HL-60 (cell line): ENCODE results near the gene BCL6.

Experiments used
- DNase-seq, 2 experiments: peaks; one replicate each; pipeline ENCODE4 v3.0.0-alpha.2; 2010 to 2020; ENCODE audit warnings: low read depth in 1 of 2, low spot score in 1 of 2
- H3K27ac ChIP-seq: fragments of 250-450 bp; sonication (Bioruptor Pico); replicated peaks from 2 replicates; pipeline ENCODE4 v1.5.1; 2020; ENCODE audit warnings: mild to moderate bottlenecking, moderate library complexity
- H3K27me3 ChIP-seq: fragments of 250-450 bp; sonication (Bioruptor Pico); 2 replicates; pipeline ENCODE4 v1.5.1; 2021; ENCODE audit warnings: mild to moderate bottlenecking, moderate library complexity; ENCODE audit not compliant: insufficient read depth, poor library complexity, severe bottlenecking
- H3K4me3 ChIP-seq: replicated peaks from 2 replicates; pipeline ENCODE4 v1.5.1; 2011; ENCODE audit warnings: mild to moderate bottlenecking, control low read depth, low read length; ENCODE audit not compliant: insufficient read depth
- GABPA ChIP-seq: IDR thresholded peaks from 2 replicates; pipeline ENCODE4 v1.6.1; 2012; ENCODE audit warnings: low read depth
- POLR2AphosphoS5 ChIP-seq: IDR thresholded peaks from 2 replicates; pipeline ENCODE4 v1.6.1; 2012; ENCODE audit warnings: low read depth
- SPI1 ChIP-seq: IDR thresholded peaks from 2 replicates; pipeline ENCODE4 v1.6.1; 2012; ENCODE audit warnings: low read depth, mild to moderate bottlenecking, borderline replicate concordance
- TF ChIP-seq, protein P1 (sequence below): IDR thresholded peaks from 2 replicates; pipeline ENCODE4 v1.6.1; 2012; ENCODE audit warnings: low read depth; ENCODE audit not compliant: insufficient replicate concordance
- TF ChIP-seq, protein P2 (sequence below): IDR thresholded peaks from one replicate; pipeline ENCODE4 v1.5.1; 2011; ENCODE audit warnings: low read length, control low read depth, inconsistent platforms; ENCODE audit not compliant: insufficient read depth

The BCL6 gene

DNA sequence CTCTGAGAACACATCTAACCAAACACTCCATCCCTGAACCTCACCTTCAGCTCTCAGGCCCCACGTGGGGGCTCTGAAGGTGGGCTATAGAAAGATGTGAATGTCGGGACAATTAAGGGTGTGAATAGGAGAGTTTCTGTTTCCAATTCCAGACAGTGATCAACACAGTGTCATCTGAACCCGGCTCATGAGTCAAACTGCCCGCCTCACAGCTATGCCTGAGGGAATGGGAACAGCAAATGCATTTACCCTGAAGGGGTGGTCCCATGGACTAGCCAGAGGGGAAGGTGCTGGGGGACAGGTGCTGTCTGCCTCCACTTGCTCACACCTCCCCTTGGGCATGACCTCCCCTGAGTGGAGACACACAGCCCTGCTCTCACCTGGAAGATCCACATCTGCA, 49.2 kb downstream of the BCL6 start:
- H3K4me3 ChIP-seq: no peak overlapping the region
- no peak overlapping the region for H3K27ac ChIP-seq
- TF ChIP-seq SPI1: no peak
- TF ChIP-seq GABPA: no peak
- TF ChIP-seq, protein P1, sequence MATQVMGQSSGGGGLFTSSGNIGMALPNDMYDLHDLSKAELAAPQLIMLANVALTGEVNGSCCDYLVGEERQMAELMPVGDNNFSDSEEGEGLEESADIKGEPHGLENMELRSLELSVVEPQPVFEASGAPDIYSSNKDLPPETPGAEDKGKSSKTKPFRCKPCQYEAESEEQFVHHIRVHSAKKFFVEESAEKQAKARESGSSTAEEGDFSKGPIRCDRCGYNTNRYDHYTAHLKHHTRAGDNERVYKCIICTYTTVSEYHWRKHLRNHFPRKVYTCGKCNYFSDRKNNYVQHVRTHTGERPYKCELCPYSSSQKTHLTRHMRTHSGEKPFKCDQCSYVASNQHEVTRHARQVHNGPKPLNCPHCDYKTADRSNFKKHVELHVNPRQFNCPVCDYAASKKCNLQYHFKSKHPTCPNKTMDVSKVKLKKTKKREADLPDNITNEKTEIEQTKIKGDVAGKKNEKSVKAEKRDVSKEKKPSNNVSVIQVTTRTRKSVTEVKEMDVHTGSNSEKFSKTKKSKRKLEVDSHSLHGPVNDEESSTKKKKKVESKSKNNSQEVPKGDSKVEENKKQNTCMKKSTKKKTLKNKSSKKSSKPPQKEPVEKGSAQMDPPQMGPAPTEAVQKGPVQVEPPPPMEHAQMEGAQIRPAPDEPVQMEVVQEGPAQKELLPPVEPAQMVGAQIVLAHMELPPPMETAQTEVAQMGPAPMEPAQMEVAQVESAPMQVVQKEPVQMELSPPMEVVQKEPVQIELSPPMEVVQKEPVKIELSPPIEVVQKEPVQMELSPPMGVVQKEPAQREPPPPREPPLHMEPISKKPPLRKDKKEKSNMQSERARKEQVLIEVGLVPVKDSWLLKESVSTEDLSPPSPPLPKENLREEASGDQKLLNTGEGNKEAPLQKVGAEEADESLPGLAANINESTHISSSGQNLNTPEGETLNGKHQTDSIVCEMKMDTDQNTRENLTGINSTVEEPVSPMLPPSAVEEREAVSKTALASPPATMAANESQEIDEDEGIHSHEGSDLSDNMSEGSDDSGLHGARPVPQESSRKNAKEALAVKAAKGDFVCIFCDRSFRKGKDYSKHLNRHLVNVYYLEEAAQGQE: no peak
- no peak for TF ChIP-seq POLR2AphosphoS5
- TF ChIP-seq, protein P2, sequence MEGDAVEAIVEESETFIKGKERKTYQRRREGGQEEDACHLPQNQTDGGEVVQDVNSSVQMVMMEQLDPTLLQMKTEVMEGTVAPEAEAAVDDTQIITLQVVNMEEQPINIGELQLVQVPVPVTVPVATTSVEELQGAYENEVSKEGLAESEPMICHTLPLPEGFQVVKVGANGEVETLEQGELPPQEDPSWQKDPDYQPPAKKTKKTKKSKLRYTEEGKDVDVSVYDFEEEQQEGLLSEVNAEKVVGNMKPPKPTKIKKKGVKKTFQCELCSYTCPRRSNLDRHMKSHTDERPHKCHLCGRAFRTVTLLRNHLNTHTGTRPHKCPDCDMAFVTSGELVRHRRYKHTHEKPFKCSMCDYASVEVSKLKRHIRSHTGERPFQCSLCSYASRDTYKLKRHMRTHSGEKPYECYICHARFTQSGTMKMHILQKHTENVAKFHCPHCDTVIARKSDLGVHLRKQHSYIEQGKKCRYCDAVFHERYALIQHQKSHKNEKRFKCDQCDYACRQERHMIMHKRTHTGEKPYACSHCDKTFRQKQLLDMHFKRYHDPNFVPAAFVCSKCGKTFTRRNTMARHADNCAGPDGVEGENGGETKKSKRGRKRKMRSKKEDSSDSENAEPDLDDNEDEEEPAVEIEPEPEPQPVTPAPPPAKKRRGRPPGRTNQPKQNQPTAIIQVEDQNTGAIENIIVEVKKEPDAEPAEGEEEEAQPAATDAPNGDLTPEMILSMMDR: no peak
- no peak for DNase-seq
- H3K27me3 ChIP-seq: no peaks in the 10 kb centered on the region

DNA sequence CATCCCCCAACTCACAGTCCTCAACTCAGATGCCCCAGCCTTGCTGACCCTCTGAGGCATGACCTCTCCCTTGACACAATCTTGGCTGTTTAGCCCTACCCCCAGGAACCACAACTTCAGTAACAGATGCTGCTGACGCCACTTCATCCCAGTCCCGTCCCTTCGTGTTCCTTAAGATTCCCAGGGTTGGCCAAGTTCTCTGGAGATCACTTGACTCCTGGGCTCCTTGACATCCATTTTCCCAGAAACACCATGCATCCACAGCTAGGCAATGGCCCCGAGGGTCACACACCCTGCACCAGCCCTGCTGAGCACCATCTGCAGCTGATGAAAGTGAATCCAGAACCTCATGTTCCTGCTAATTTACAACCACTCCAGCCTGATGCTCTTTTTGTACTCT, 49.8 kb downstream of the BCL6 start:
- Histone ChIP-seq H3K27me3 (no peaks in the 10 kb centered on the region), H3K4me3 (no peak overlapping the region), H3K27ac (no peak overlapping the region)
- DNase-seq: no peak
- TF ChIP-seq, protein P2: no peak
- TF ChIP-seq POLR2AphosphoS5: no peak
- no peak for TF ChIP-seq GABPA
- TF ChIP-seq SPI1: no peak
- TF ChIP-seq, protein P1: no peak

DNA sequence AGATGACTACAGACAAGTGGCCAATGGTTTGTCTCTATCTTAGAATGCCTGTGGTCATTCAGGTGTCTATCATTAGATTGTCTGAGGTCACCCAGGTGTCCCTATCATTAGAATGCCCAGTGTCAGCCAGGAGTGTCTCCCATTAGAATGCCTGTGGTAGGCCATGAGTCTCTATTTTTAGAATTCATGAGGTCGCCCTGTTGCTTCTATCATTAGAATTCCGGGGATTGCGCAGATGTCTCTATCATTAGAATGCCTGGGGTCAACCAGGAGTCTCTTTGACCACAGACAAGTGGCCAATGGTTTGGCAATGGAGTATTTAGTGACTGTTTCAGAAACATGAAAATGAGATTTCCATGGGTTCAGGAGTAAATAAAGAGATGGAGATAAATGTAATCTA, 50.5 kb downstream of the BCL6 start:
- DNase-seq: no peak
- no peak for TF ChIP-seq SPI1
- TF ChIP-seq, protein P1: no peak
- no peak for TF ChIP-seq GABPA
- TF ChIP-seq POLR2AphosphoS5: no peak
- H3K27me3 ChIP-seq: peaks cover 3% of the 10 kb centered on the region

DNA sequence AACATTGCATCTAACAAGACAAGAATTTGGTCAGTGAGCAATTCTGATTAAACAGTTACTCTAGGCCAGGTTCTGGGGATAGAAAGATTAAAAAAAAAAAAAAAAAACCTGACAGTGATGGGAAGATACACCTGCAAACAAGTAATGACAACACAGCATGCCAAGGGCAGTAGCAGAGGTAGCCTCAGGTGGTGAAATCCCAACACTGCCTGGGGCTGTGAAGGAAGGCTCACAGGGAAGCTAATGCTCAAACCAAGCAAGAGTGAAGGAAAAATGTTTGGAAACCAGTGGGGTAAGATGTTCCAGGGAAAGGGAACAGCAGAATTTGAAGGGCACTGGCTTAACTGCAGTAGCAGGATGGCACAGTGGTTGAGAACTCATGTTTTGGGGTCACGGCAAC, 51.8 kb downstream of the BCL6 start:
- Histone ChIP-seq H3K4me3 (no peak overlapping the region), H3K27ac (no peak overlapping the region), H3K27me3 (peaks cover 7% of the 10 kb centered on the region)
- no peak for TF ChIP-seq SPI1
- no peak for TF ChIP-seq GABPA
- TF ChIP-seq, protein P1: no peak
- TF ChIP-seq, protein P2: no peak
- DNase-seq: no peak

More for the DNA sequence above, 50.5 kb downstream of the BCL6 start:
- no peak overlapping the region for H3K4me3 ChIP-seq
- H3K27ac ChIP-seq: no peak overlapping the region
